Sigmoid colon (tissue), 7 donors: Measurements from ENCODE around the gene FAR2. TPM values are rescaled to one million over a fixed set of nuclear protein-coding genes. Genes with fewer than 3 reads are reported as not detected.
"Not testable (repeated sequence)": the region's sequence is repeated elsewhere in the genome, so short reads cannot be mapped to it uniquely, and the experiment has no call there.

Experiments
- DNase-seq: peaks from one replicate; pipeline ENCODE4 v3.0.0-alpha.2; 2019
- H3K27ac ChIP-seq, 4 donors: fragments of 200-600 bp; sonication (generic); one replicate each; pipeline ENCODE4 v1.5.1; 2016 to 2019; ENCODE audit warnings: mild to moderate bottlenecking in 1 of 4
- H3K27me3 ChIP-seq, 3 donors: fragments of 200-600 bp; sonication (generic); one replicate each; pipeline ENCODE4 v1.5.1; 2019; ENCODE audit warnings: mild to moderate bottlenecking in 1 of 3
- H3K36me3 ChIP-seq, 4 donors: fragments of 200-600 bp; sonication (generic); one replicate each; pipeline ENCODE4 v1.5.1; 2016 to 2019
- H3K4me1 ChIP-seq, 4 donors: fragments of 200-600 bp; sonication (generic); one replicate each; pipeline ENCODE4 v1.5.1; 2017 to 2019
- H3K4me3 ChIP-seq, 4 donors: fragments of 200-600 bp; sonication (generic); one replicate each; pipeline ENCODE4 v1.5.1; 2017 to 2019; ENCODE audit warnings: mild to moderate bottlenecking in 2 of 4, moderate library complexity in 1 of 4
- H3K9me3 ChIP-seq, 4 donors: fragments of 200-600 bp in 3 of 4; sonication (generic) in 3 of 4; one replicate each; pipeline versions ENCODE4 v1.5.1 to v1.6.1; 2013 to 2019
- EP300 ChIP-seq, 4 donors: sonication (generic); formaldehyde crosslinking; IDR thresholded peaks; one replicate each; pipeline ENCODE4 v1.6.1; 2017; ENCODE audit warnings: antibody characterized with exemption in 4 of 4
- POLR2A ChIP-seq, 2 donors: fragments of 450-650 bp; IDR thresholded peaks; one replicate each; pipeline ENCODE4 v1.6.1; 2016; ENCODE audit warnings: antibody characterized with exemption in 2 of 2, mild to moderate bottlenecking in 2 of 2, moderate library complexity in 2 of 2
- POLR2AphosphoS5 ChIP-seq, 4 donors: sonication (generic); formaldehyde crosslinking; IDR thresholded peaks; one replicate each; pipeline ENCODE4 v1.6.1; 2017; ENCODE audit warnings: antibody characterized with exemption in 4 of 4
- WGBS, 2 donors: extraction: QIAGEN DNeasy Blood & Tissue Kit; methylation state at CpG; one replicate each; pipeline ENCODE4 v1.1.7; 2013; 5-methylcytosine and 5-hydroxymethylcytosine counted together
- intact Hi-C: fragments of 100-400 bp; cut with DNase I; formaldehyde crosslinking; loops from one replicate; pipeline ENCODE4 v1.15.1; 2023
- polyA plus RNA-seq, 3 donors: library from polyadenylated mRNA; stranded (reverse); fragments of 200-250 nt; gene quantifications; one replicate each; pipeline ENCODE4 v1.2.3, GENCODE V29; 2013
- total RNA-seq, 4 donors: library from RNA; depleted of rRNA; stranded (reverse); fragments of >200 nt; gene quantifications; one replicate each; pipeline ENCODE4 v1.1.0, GENCODE V29; 2016
- TF ChIP-seq, protein P1 (sequence below), 4 experiments: fragments of 450-650 bp in 3 of 4; fragments of 200-600 bp in 1 of 4; IDR thresholded peaks; one replicate each; pipeline ENCODE4 v1.5.1; 2016 to 2019; ENCODE audit warnings: antibody characterized with exemption in 4 of 4, mild to moderate bottlenecking in 3 of 4, moderate library complexity in 2 of 4
- donor health status: healthy with polysubstance abuse.
- donor health status: Bipolar disorder and iron deficiency.
- donor health status: healthy.

The FAR2 gene
- total and polyA plus RNA-seq, 7 donors, result 11.1 to 46.7 (median 13.0) TPM

- TF ChIP-seq, protein P1, sequence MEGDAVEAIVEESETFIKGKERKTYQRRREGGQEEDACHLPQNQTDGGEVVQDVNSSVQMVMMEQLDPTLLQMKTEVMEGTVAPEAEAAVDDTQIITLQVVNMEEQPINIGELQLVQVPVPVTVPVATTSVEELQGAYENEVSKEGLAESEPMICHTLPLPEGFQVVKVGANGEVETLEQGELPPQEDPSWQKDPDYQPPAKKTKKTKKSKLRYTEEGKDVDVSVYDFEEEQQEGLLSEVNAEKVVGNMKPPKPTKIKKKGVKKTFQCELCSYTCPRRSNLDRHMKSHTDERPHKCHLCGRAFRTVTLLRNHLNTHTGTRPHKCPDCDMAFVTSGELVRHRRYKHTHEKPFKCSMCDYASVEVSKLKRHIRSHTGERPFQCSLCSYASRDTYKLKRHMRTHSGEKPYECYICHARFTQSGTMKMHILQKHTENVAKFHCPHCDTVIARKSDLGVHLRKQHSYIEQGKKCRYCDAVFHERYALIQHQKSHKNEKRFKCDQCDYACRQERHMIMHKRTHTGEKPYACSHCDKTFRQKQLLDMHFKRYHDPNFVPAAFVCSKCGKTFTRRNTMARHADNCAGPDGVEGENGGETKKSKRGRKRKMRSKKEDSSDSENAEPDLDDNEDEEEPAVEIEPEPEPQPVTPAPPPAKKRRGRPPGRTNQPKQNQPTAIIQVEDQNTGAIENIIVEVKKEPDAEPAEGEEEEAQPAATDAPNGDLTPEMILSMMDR (IDR thresholded peaks at IDR 0.05), result no peak
- TF ChIP-seq POLR2AphosphoS5 (IDR thresholded peaks at IDR 0.05) (no peak), EP300 (IDR thresholded peaks at IDR 0.05) (no peak), POLR2A (IDR thresholded peaks at IDR 0.05) (no peak)
- no peaks in the 10 kb centered on the region for H3K4me1 ChIP-seq
- H3K36me3 ChIP-seq, result no peaks in the 10 kb centered on the region
- DNase-seq, result no peak
- WGBS, 2 donors, result 89% methylated on average over 2 of the region's 2 CpGs
- no peak overlapping the region for H3K4me3 ChIP-seq
- intact Hi-C loops, result no loop called here
- H3K27me3 ChIP-seq, result no peaks in the 10 kb centered on the region
- H3K27ac ChIP-seq, result no peak overlapping the region
- H3K9me3 ChIP-seq, result no peaks in the 10 kb centered on the region
These were observed 15.9 kb upstream of the FAR2 start for GRCh38 chr12:29133181-29133580.

GRCh38 chr12:29133680-29134079, 15.4 kb upstream of the FAR2 start:
- no peaks in the 10 kb centered on the region for H3K9me3 ChIP-seq
- no peaks in the 10 kb centered on the region for H3K27me3 ChIP-seq
- no peaks in the 10 kb centered on the region for H3K36me3 ChIP-seq
- H3K4me1 ChIP-seq, result no peaks in the 10 kb centered on the region
- intact Hi-C loops, result no loop called here
- no peak overlapping the region for H3K27ac ChIP-seq
- no peak for DNase-seq
- 82% methylated on average over 4 of the region's 4 CpGs for WGBS, 2 donors
- H3K4me3 ChIP-seq, result no peak overlapping the region
- TF ChIP-seq, protein P1 (IDR thresholded peaks at IDR 0.05), result no peak
- TF ChIP-seq POLR2A (IDR thresholded peaks at IDR 0.05) (no peak), POLR2AphosphoS5 (IDR thresholded peaks at IDR 0.05) (no peak), EP300 (IDR thresholded peaks at IDR 0.05) (no peak)

DNA sequence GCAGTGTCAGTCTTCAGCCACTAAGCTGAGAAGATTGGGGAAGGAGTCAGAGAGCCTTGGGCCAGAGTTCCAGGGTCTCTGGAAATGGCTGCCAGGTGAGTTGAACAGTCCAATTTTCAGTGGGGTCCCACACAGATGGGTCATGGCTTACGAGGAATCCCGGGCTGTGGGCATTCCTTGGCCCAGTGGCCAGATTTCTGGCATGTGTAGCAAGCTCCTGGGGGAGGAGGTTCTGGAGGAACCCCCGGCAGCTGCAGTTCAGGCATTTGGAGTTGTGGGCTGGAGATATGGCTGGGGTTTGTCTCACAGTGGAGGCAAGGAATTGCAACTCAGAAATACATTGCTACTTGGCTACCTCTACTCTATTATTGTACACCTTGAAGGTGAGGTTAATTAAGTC, 10.8 kb upstream of the FAR2 start:
- H3K36me3 ChIP-seq, H3K27ac ChIP-seq, H3K4me1 ChIP-seq, H3K9me3 ChIP-seq, H3K4me3 ChIP-seq, H3K27me3 ChIP-seq, DNase-seq, intact Hi-C loops: not testable (repeated sequence)
- 74 to 92% methylated on average over 3 of the region's 3 CpGs for WGBS, 2 donors

GRCh38 chr12:29138855-29139254, 10.2 kb upstream of the FAR2 start:
- H3K9me3 ChIP-seq, H3K27me3 ChIP-seq, intact Hi-C loops, H3K36me3 ChIP-seq, H3K27ac ChIP-seq, H3K4me3 ChIP-seq, DNase-seq, H3K4me1 ChIP-seq: not testable (repeated sequence)
- WGBS, 2 donors, result 79 to 84% methylated on average over 4 of the region's 4 CpGs

GRCh38 chr12:29145372-29146170, 3.5 kb upstream of the FAR2 start:
- intact Hi-C loops, result loop anchor here (5.0 to 10.0 kb wide), 3 partner anchors 71 to 239 kb away; partner anchors contain the start of gene ERGIC2
- Histone ChIP-seq H3K27ac (no peak overlapping the region), H3K27me3 (no peaks in the 10 kb centered on the region), H3K4me3 (no peak overlapping the region), H3K9me3 (peaks cover 0 to 3% (median 0%) of the 10 kb centered on the region in 4 donors), H3K4me1 (peaks cover 0 to 12% (median 6%) of the 10 kb centered on the region in 4 donors), H3K36me3 (no peaks in the 10 kb centered on the region)
- TF ChIP-seq, protein P1 (IDR thresholded peaks at IDR 0.05), result no peak
- no peak for TF ChIP-seq EP300 (IDR thresholded peaks at IDR 0.05)
- DNase-seq, result no peak
- WGBS, 2 donors, result 92% methylated on average over 14 of the region's 14 CpGs

DNA sequence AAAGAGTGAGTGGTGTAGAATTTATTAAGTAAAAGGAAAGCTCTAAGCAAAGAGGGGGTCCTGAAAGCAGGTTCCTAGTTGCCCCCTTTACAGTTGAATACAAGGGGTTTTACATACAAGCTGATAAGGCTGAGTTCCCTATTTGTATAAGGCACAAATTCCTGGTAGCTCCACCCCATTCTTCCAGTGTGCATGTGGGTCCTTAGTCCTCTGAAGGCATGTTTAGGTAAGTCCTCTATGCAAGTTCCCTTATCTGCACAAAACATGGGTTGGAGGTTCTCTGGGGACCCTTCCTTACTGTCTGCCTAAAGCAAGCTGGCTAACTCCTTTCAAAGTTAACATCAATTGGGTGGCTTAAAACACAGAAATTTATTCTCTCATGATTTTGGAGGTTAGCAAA, 2.9 kb upstream of the FAR2 start:
- H3K4me3 ChIP-seq, result no peak overlapping the region
- H3K27me3 ChIP-seq, result no peaks in the 10 kb centered on the region
- TF ChIP-seq EP300 (IDR thresholded peaks at IDR 0.05), result no peak
- TF ChIP-seq POLR2A (IDR thresholded peaks at IDR 0.05), result no peak
- TF ChIP-seq, protein P1 (IDR thresholded peaks at IDR 0.05), result no peak
- TF ChIP-seq POLR2AphosphoS5 (IDR thresholded peaks at IDR 0.05), result no peak
- no peak overlapping the region for H3K27ac ChIP-seq
- H3K4me1 ChIP-seq, result peaks cover 0 to 15% (median 6%) of the 10 kb centered on the region in 4 donors
- intact Hi-C loops, result loop anchor here (5.0 to 10.0 kb wide), 3 partner anchors 71 to 239 kb away; partner anchors contain the start of gene ERGIC2
- no peaks in the 10 kb centered on the region for H3K36me3 ChIP-seq
- DNase-seq, result no peak
- peaks cover 0 to 2% (median 0%) of the 10 kb centered on the region in 4 donors for H3K9me3 ChIP-seq
